ENCODE data around the gene DHRS7C.

- TF ChIP-seq EZH2phosphoT487 (conservative IDR thresholded peaks at IDR 0.05; ENCODE audit: low read length) (no peak), CTCF (IDR thresholded peaks at IDR 0.05; ENCODE audit: insufficient read depth, low read length, poor library complexity, severe bottlenecking) (no peak)
These were observed 15.3 kb upstream of the DHRS7C start for GRCh38 chr17:9806699-9807098.

Data from SU-DHL-6 (cell line).